Ishikawa (cell line): ENCODE measurements around the gene AARSD1.

Experiments used
- RAD21 ChIP-seq: IDR thresholded peaks from 2 replicates; pipeline ENCODE4 v1.6.1; 2012; ENCODE audit warnings: low read depth
- TCF12 ChIP-seq: IDR thresholded peaks from 2 replicates; pipeline ENCODE4 v1.6.1; 2012; ENCODE audit warnings: low read depth
- YY1 ChIP-seq: IDR thresholded peaks from 2 replicates; pipeline ENCODE4 v1.6.1; 2012; ENCODE audit warnings: low read depth
- TF ChIP-seq, protein P1 (sequence below): IDR thresholded peaks from 2 replicates; pipeline ENCODE4 v1.6.1; 2012

DNA sequence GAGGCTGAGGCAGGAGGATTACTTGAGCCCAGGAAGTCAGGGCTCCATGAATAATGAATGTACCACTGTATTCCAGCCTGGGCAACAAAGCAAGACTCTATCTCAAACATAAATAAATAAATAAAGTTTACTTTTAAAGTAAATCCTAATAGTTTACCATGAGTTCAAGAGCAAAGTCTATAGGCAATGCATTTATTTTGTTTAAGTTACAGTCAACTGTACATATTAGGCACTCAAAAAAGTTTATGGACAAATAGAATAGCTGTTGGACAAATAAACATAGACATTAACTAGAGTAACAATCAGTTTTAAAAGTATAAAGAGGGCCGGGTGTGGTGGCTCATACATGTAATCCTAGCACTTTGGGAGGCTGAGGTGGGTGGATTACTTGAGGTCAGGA lies 3.7 kb upstream of the AARSD1 start:
- TF ChIP-seq, protein P1, sequence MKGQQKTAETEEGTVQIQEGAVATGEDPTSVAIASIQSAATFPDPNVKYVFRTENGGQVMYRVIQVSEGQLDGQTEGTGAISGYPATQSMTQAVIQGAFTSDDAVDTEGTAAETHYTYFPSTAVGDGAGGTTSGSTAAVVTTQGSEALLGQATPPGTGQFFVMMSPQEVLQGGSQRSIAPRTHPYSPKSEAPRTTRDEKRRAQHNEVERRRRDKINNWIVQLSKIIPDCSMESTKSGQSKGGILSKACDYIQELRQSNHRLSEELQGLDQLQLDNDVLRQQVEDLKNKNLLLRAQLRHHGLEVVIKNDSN: no peak
- TF ChIP-seq RAD21: no peak
- no peak for TF ChIP-seq TCF12
- TF ChIP-seq YY1: no peak
